Motor neuron (in vitro differentiated cells): ENCODE measurements around the gene SELENOP. TPM values are rescaled to one million over a fixed set of nuclear protein-coding genes. Genes with fewer than 3 reads are reported as not detected.
A peak's percentile ranks its signal among the peaks of the same experiment; 100 is the strongest.

ENCODE experiments used
- ATAC-seq, 8 experiments: fragments of 200-7000 bp; cut with Tn5 transposase; replicated peaks in 6 of 8; 2 replicates each; pipeline ENCODE4 v1.8.0; 2021; ENCODE audit warnings: mild to moderate bottlenecking in 8 of 8, moderate library complexity in 8 of 8
- H3K27ac ChIP-seq, 2 donors: fragments of 250-450 bp; sonication (Bioruptor Pico); 2 replicates each; pipeline ENCODE4 v1.9.0; 2021; ENCODE audit warnings: antibody characterized with exemption in 2 of 2, mild to moderate bottlenecking in 2 of 2, moderate library complexity in 1 of 2
- H3K4me1 ChIP-seq, 2 donors: fragments of 250-450 bp; sonication (Bioruptor Pico); replicated peaks in 1 of 2; 2 replicates each; pipeline ENCODE4 v1.6.1; 2021; ENCODE audit warnings: antibody characterized with exemption in 2 of 2, mild to moderate bottlenecking in 2 of 2, moderate library complexity in 1 of 2
- H3K4me3 ChIP-seq, 5 donors: fragments of 250-450 bp; sonication (Bioruptor Pico); 2 replicates each; pipeline ENCODE4 v1.9.0; 2021; ENCODE audit warnings: antibody characterized with exemption in 5 of 5, mild to moderate bottlenecking in 5 of 5, moderate library complexity in 4 of 5
- WGBS, 10 experiments: fragments of 450-650 bp; shearing (Covaris generic); methylation state at CpG; one replicate each; pipeline ENCODE4 v1.0.0; 2022; 5-methylcytosine and 5-hydroxymethylcytosine counted together
- in situ Hi-C, 9 experiments: fragments of 400-800 bp; cut with MboI; loops; one replicate each; pipeline ENCODE4 v1.15.0; 2021; ENCODE audit warnings: low sequenced_read_pairs in 9 of 9, low pct_unique_long_range_greater_than_20kb in 2 of 9; ENCODE audit not compliant: unreplicated experiment in 9 of 9
- total RNA-seq, 8 experiments: library from RNA; unstranded; fragments of 300-600 nt; gene quantifications; 2 replicates each; pipeline versions ENCODE4 v1.2.3 to v1.2.4, GENCODE V29; 2022

Gene SELENOP
- total RNA-seq, 8 experiments from 2014 or later = 0.83 to 114 (median 6.7) TPM

DNA sequence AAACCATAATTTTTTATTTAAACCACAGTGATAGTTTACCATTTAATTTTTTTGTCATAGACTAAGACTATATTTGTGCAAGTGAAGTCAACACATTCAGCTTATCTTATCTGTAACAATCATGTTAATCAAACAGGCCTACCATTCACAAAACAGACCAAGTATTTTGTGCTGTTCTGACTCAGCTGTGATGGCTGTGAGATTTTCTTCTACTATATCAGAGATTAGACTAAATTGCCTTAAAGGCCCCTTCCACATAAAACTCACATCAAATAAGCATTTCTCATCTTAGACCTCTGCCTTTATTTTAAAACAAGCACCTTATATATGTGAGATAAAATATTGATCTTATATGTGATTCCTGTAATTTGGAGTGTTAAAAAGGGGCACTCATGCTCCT lies 41.7 kb downstream of the SELENOP start:
- in situ Hi-C loops = loop anchor here in 5 of 9 experiments (25.0 kb wide), 2 partner anchors 758 to 908 kb away; partner anchors contain the start of gene OXCT1 (in 3 of the 5)
- Histone ChIP-seq H3K27ac (no peak overlapping the region), H3K4me3 (no peak overlapping the region), H3K4me1 (no peaks in the 10 kb centered on the region)
- no peak for ATAC-seq

- no peak for ATAC-seq
Measured at GRCh38 chr5:42768106-42768504, 43.6 kb downstream of the SELENOP start.

GRCh38 chr5:42767491-42768105 lies 44.1 kb downstream of the SELENOP start:
- WGBS, 10 experiments = 8 to 100% (median 41%) methylated on average over 1 to 3 of the region's 3 CpGs
- Histone ChIP-seq H3K4me3 (no peak overlapping the region), H3K27ac (no peak overlapping the region), H3K4me1 (no peaks in the 10 kb centered on the region)
- in situ Hi-C loops = loop anchor here in 6 of 9 experiments (10.0 to 25.0 kb wide), 3 partner anchors 755 to 913 kb away; partner anchors contain the start of gene OXCT1 (in 3 of the 6)
- peak in 3 of 8 experiments; percentile 50 to 57 (median 52) for ATAC-seq

More at GRCh38 chr5:42768106-42768504, 43.6 kb downstream of the SELENOP start:
- Histone ChIP-seq H3K4me3 (no peak overlapping the region), H3K4me1 (no peaks in the 10 kb centered on the region), H3K27ac (no peak overlapping the region)
- 0 to 33% (median 14%) methylated on average over 1 of the region's 1 CpG; no CpG with 5 or more reads in 3 of the 10 experiments for WGBS, 10 experiments
- in situ Hi-C loops = loop anchor here in 6 of 9 experiments (10.0 to 25.0 kb wide), 3 partner anchors 756 to 913 kb away; partner anchors contain the start of gene OXCT1 (in 3 of the 6)

- in situ Hi-C loops = loop anchor here in 6 of 9 experiments (10.0 to 25.0 kb wide), 3 partner anchors 749 to 907 kb away; partner anchors contain the start of gene OXCT1 (in 3 of the 6)
- no peaks in the 10 kb centered on the region for H3K4me1 ChIP-seq
- H3K4me3 ChIP-seq = no peak overlapping the region
- no peak for ATAC-seq
- WGBS, 10 experiments = 86 to 100% (median 95%) methylated on average over 1 of the region's 1 CpG; no CpG with 5 or more reads in 2 of the 10 experiments
- H3K27ac ChIP-seq = no peak overlapping the region
Measured at GRCh38 chr5:42761791-42762190, 49.9 kb downstream of the SELENOP start.

- 73 to 100% (median 95%) methylated on average over 2 to 4 of the region's 4 CpGs for WGBS, 10 experiments
- no peak for ATAC-seq
- in situ Hi-C loops = loop anchor here in 6 of 9 experiments (10.0 to 25.0 kb wide), 3 partner anchors 748 to 906 kb away; partner anchors contain the start of gene OXCT1 (in 3 of the 6)
- no peak overlapping the region for H3K4me3 ChIP-seq
- no peak overlapping the region for H3K27ac ChIP-seq
- no peaks in the 10 kb centered on the region for H3K4me1 ChIP-seq
Measured at GRCh38 chr5:42760426-42760825, 51.3 kb downstream of the SELENOP start.

DNA sequence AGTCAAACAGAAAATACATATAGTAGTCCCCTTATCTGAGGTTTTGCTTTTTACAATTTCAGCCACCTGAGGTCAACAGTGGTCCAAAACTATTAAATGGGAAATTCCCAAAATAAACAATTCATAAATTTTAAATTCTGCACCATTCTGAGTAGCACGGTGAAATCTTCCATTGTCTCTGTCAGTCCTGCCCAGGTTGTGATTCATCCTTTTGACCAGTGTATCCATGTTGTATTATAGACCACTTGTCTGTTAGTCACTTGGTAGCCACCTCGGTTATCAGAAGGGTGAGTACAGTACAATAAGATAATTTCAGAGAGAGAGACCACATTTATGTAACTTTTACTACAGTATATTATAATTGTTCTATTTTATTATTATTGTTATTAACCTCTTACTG lies 52.2 kb downstream of the SELENOP start:
- in situ Hi-C loops = loop anchor here in 5 of 9 experiments (25.0 kb wide), 2 partner anchors 747 to 897 kb away; partner anchors contain the start of gene OXCT1 (in 3 of the 5)
- ATAC-seq = no peak
- Histone ChIP-seq H3K27ac (no peak overlapping the region), H3K4me1 (no peaks in the 10 kb centered on the region), H3K4me3 (no peak overlapping the region)
- WGBS, 10 experiments = 0 to 100% (median 94%) methylated on average over 1 to 2 of the region's 2 CpGs

DNA sequence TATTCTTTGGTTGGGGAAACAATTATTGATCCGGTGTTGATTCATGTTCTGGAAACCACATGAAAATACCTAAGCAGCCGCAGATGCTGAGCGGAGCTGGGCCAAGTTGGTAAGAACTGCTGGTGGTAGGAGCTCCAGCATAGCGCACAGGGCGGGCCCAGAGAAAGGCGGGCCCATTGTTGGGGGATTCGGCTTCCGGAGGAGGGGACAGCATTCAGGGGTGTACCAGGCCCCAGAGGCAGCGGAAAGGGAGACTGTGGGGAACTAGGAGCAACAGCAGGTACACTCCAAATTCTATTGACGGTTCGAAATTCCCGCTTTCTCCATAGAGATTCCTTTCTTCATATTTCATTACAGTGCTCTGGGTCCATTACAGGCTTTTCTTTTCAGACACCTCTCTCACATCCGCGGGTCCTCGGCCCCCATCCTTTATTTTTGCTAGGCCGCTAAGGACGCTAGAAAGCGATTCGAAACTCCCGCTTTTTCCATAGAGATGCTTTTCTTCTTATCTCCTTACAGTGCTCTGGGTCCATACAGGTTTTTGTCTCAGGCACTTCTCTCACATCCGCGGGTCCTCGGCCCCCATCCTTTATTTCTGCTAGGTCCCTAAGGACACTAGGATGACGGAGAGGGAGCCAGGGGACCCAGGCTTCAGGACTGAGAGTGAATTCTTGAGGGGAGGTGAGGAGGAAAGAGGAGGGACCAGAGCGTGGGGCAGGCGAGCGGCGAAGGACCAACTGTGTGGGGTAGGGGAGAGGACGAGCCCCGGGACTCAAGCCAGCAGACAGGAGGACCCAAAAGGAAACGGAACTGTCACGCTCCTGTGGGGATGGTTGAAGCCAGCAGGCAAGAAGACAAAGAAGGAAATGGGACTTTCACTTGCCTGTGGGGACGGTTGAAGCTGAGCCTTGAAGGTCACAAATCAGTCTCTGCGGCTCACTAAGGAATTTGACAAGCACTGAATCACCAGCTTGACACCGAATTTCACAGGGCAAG lies 54.8 kb downstream of the SELENOP start, which contains the start of gene CCDC152:
Gene CCDC152, plus strand, starts transcription at position 213 of the 996 bp plus-strand sequence. CDS start 2,304 bp downstream, outside the sequence.
- Histone ChIP-seq H3K27ac (no peak within 1 kb of the TSS), H3K4me1 (no peaks in the 10 kb centered on the region), H3K4me3 (peak within 1 kb of the TSS in 2 of 5 donors; percentile 12 to 34)
- in situ Hi-C loops = loop anchor here in 5 of 9 experiments (25.0 kb wide), 2 partner anchors 745 to 895 kb away; partner anchors contain the start of gene OXCT1 (in 3 of the 5)
- peak in 5 of 8 experiments; percentile 88 to 100 (median 93) for ATAC-seq
- WGBS, 10 experiments = 1 to 96% (median 36%) methylated on average over 1 to 29 of the region's 35 CpGs

GRCh38 chr5:42753099-42753498 lies 58.6 kb downstream of the SELENOP start:
- H3K27ac ChIP-seq = no peak overlapping the region
- peak in 3 of 8 experiments; percentile 23 to 33 (median 25) for ATAC-seq
- in situ Hi-C loops = loop anchor here in 5 of 9 experiments (25.0 kb wide), 2 partner anchors 741 to 891 kb away; partner anchors contain the start of gene OXCT1 (in 3 of the 5)

GRCh38 chr5:42751044-42751443 lies 60.6 kb downstream of the SELENOP start:
- WGBS, 10 experiments = 25 to 100% (median 57%) methylated on average over 1 to 5 of the region's 5 CpGs

More at GRCh38 chr5:42753099-42753498, 58.6 kb downstream of the SELENOP start:
- no peak overlapping the region for H3K4me3 ChIP-seq
- H3K4me1 ChIP-seq = no peaks in the 10 kb centered on the region
- 43 to 92% (median 78%) methylated on average over 1 to 3 of the region's 3 CpGs for WGBS, 10 experiments

DNA sequence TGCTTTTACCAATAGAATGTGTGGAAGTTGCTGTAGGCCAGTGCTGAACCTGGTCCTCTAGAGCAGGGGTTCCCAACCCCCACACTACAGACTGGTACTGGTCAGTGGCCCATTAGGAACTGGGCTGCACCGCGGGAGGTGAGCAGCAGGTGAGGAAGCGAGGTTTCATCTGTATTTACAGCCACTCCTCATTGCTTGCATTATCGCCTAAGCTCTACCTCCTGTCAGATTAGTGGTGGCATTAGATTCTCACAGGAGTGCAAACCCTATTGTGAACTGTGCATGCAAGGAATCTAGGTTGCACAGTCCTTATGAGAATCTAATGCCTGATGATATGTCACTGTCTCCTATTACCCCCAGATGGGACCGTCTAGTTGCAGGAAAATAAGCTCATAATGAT lies 61.2 kb downstream of the SELENOP start:
- ATAC-seq = no peak
- Histone ChIP-seq H3K4me3 (no peak overlapping the region), H3K4me1 (no peaks in the 10 kb centered on the region), H3K27ac (no peak overlapping the region)
- WGBS, 10 experiments = 56 to 100% (median 100%) methylated on average over 1 to 5 of the region's 5 CpGs; no CpG with 5 or more reads in 4 of the 10 experiments
- in situ Hi-C loops = loop anchor here in 5 of 9 experiments (25.0 kb wide), 2 partner anchors 738 to 888 kb away; partner anchors contain the start of gene OXCT1 (in 3 of the 5)

More at GRCh38 chr5:42751044-42751443, 60.6 kb downstream of the SELENOP start:
- no peak for ATAC-seq
- Histone ChIP-seq H3K4me1 (no peaks in the 10 kb centered on the region), H3K27ac (no peak overlapping the region), H3K4me3 (no peak overlapping the region)
- in situ Hi-C loops = loop anchor here in 5 of 9 experiments (25.0 kb wide), 2 partner anchors 739 to 889 kb away; partner anchors contain the start of gene OXCT1 (in 3 of the 5)
